IMR-90 (cell line): ENCODE measurements around the gene TMOD2. TPM values are rescaled to one million over a fixed set of nuclear protein-coding genes. Genes with fewer than 3 reads are reported as not detected.

ENCODE experiments used
- ATAC-seq: fragments of 200-7000 bp; cut with Tn5 transposase; 2 replicates; pipeline ENCODE4 v1.9.1; 2020; ENCODE audit warnings: low read depth, mild to moderate bottlenecking, moderate library complexity
- BruUV-seq: library from RNA; stranded (reverse); fragments of 400-500 nt; replicated peaks from 2 replicates; lab custom pipeline; 2021; lab: Mats Ljungman, UMichigan
- CTCF ChIA-PET: fragments of 300-600 bp; formaldehyde crosslinking; extraction: SDS; loops from one replicate; lab custom pipeline; 2021; ENCODE audit warnings: antibody characterized with exemption; lab: Yijun Ruan, JAX
- POLR2A ChIA-PET: fragments of 300-600 bp; sonication (Branson Sonifier 250); formaldehyde crosslinking; loops from one replicate; lab custom pipeline; 2022; ENCODE audit warnings: antibody characterized with exemption; ENCODE audit not compliant: unreplicated experiment; lab: Charles Lee
- DNase-seq: peaks from one replicate; pipeline ENCODE4 v3.0.0; 2013
- H2AFZ ChIP-seq: replicated peaks from 2 replicates; pipeline ENCODE3; 2013; ENCODE audit warnings: low read length, mild to moderate bottlenecking; ENCODE audit not compliant: poor library complexity
- H2AK5ac ChIP-seq: 2 replicates; pipeline ENCODE4 v1.6.1; 2013; ENCODE audit warnings: low read depth, low read length, inconsistent platforms
- H2AK9ac ChIP-seq: replicated peaks from 2 replicates; pipeline ENCODE3; 2013; ENCODE audit warnings: mild to moderate bottlenecking, low read depth, low read length, moderate library complexity; ENCODE audit not compliant: poor library complexity
- H2BK120ac ChIP-seq: 2 replicates; pipeline ENCODE4 v1.6.1; 2013; ENCODE audit warnings: low read depth, low read length, inconsistent platforms
- H2BK15ac ChIP-seq: 3 replicates; pipeline ENCODE4 v1.6.1; 2013; ENCODE audit warnings: low read depth, low read length, inconsistent platforms
- H2BK20ac ChIP-seq: 2 replicates; pipeline ENCODE4 v1.6.1; 2013; ENCODE audit warnings: low read depth, mild to moderate bottlenecking, inconsistent platforms, low read length, moderate library complexity
- H2BK5ac ChIP-seq: 2 replicates; pipeline ENCODE4 v1.6.1; 2013; ENCODE audit warnings: mild to moderate bottlenecking, low read depth, low read length, inconsistent platforms; ENCODE audit not compliant: poor library complexity, severe bottlenecking
- H3K14ac ChIP-seq: replicated peaks from 2 replicates; pipeline ENCODE4 v1.6.1; 2013; ENCODE audit warnings: low read depth, low read length, inconsistent platforms
- H3K18ac ChIP-seq: 2 replicates; pipeline ENCODE4 v1.6.1; 2013; ENCODE audit warnings: low read depth, low read length, control low read depth
- H3K23ac ChIP-seq: 2 replicates; pipeline ENCODE4 v1.6.1; 2013; ENCODE audit warnings: low read depth, low read length, inconsistent platforms
- H3K27ac ChIP-seq: 2 replicates; pipeline ENCODE4 v1.5.1; 2013; ENCODE audit warnings: mild to moderate bottlenecking, control low read depth, low read length; ENCODE audit not compliant: insufficient read depth
- H3K27me3 ChIP-seq: 2 replicates; pipeline ENCODE4 v1.6.1; 2013; ENCODE audit warnings: low read length; ENCODE audit not compliant: control insufficient read depth, insufficient read depth
- H3K36me3 ChIP-seq: 2 replicates; pipeline ENCODE4 v1.6.1; 2013; ENCODE audit warnings: low read length, mixed read lengths; ENCODE audit not compliant: control insufficient read depth, insufficient read depth
- H3K4ac ChIP-seq: 2 replicates; pipeline ENCODE4 v1.6.1; 2013; ENCODE audit warnings: low read depth, low read length, inconsistent platforms
- H3K4me1 ChIP-seq: 2 replicates; pipeline ENCODE4 v1.6.1; 2013; ENCODE audit warnings: low read length, mixed read lengths; ENCODE audit not compliant: control insufficient read depth, insufficient read depth
- H3K4me2 ChIP-seq: 2 replicates; pipeline ENCODE4 v1.6.1; 2013; ENCODE audit warnings: low read depth, mild to moderate bottlenecking, control low read depth, low read length, moderate library complexity
- H3K4me3 ChIP-seq: 2 replicates; pipeline ENCODE4 v1.5.1; 2013; ENCODE audit warnings: low read depth, mild to moderate bottlenecking, control low read depth, low read length, moderate library complexity; ENCODE audit not compliant: insufficient read depth
- H3K56ac ChIP-seq: 2 replicates; pipeline ENCODE4 v1.6.1; 2013; ENCODE audit warnings: low read length, inconsistent platforms; ENCODE audit not compliant: insufficient read depth; ENCODE audit errors: extremely low read depth
- H3K79me1 ChIP-seq, 2 experiments: 2 replicates each; pipeline ENCODE4 v1.6.1; 2013; ENCODE audit warnings: low read length in 2 of 2, inconsistent platforms in 1 of 2, low read depth in 1 of 2
- H3K9ac ChIP-seq: 2 replicates; pipeline ENCODE4 v1.6.1; 2013; ENCODE audit warnings: low read depth, low read length, control low read depth
- H3K9me1 ChIP-seq: 2 replicates; pipeline ENCODE4 v1.6.1; 2013; ENCODE audit warnings: low read length, inconsistent platforms; ENCODE audit not compliant: insufficient read depth
- H3K9me3 ChIP-seq: 2 replicates; pipeline ENCODE4 v1.6.1; 2013; ENCODE audit warnings: low read length; ENCODE audit not compliant: control insufficient read depth, insufficient read depth
- H4K20me1 ChIP-seq: 2 replicates; pipeline ENCODE4 v1.6.1; 2013; ENCODE audit warnings: low read length, inconsistent platforms; ENCODE audit not compliant: insufficient read depth
- H4K5ac ChIP-seq: 2 replicates; pipeline ENCODE4 v1.6.1; 2013; ENCODE audit warnings: mild to moderate bottlenecking, low read depth, low read length, control low read depth
- H4K8ac ChIP-seq, 2 experiments: 2 replicates each; pipeline ENCODE4 v1.6.1; 2013; ENCODE audit warnings: low read depth in 2 of 2, low read length in 2 of 2, control low read depth in 1 of 2, inconsistent platforms in 1 of 2
- H4K91ac ChIP-seq: 2 replicates; pipeline ENCODE4 v1.6.1; 2013; ENCODE audit warnings: low read depth, low read length, inconsistent platforms; ENCODE audit not compliant: insufficient read depth
- BHLHE40 ChIP-seq: fragments of 150-350 bp; IDR thresholded peaks from 2 replicates; pipeline ENCODE4 v1.6.1; 2016; ENCODE audit warnings: mild to moderate bottlenecking, low read depth, low read length
- CEBPB ChIP-seq: IDR thresholded peaks from 2 replicates; pipeline ENCODE4 v1.6.1; 2012; ENCODE audit warnings: low read depth, low read length, improper control_type of control experiment
- ELK1 ChIP-seq: fragments of 150-350 bp; IDR thresholded peaks from 2 replicates; pipeline ENCODE4 v1.6.1; 2016; ENCODE audit warnings: low read depth, mild to moderate bottlenecking, low read length, moderate library complexity, borderline replicate concordance
- MAFK ChIP-seq: IDR thresholded peaks from 2 replicates; pipeline ENCODE4 v1.6.1; 2012; ENCODE audit warnings: low read depth, low read length, improper control_type of control experiment
- RAD21 ChIP-seq: IDR thresholded peaks from 2 replicates; pipeline ENCODE4 v1.6.1; 2012; ENCODE audit warnings: low read length, improper control_type of control experiment
- RCOR1 ChIP-seq: IDR thresholded peaks from 2 replicates; pipeline ENCODE4 v1.6.1; 2012; ENCODE audit warnings: mild to moderate bottlenecking, low read length, improper control_type of control experiment; ENCODE audit not compliant: insufficient replicate concordance
- USF2 ChIP-seq: fragments of 150-350 bp; IDR thresholded peaks from 2 replicates; pipeline ENCODE4 v1.6.1; 2017; ENCODE audit warnings: mild to moderate bottlenecking, antibody characterized with exemption, low read length, low read depth
- WGBS, 2 experiments: methylation state at CpG; one replicate each; pipeline versions ENCODE4 v1.1.5 to v1.1.7; 2013; ENCODE audit warnings: missing lambda C conversion rate in 2 of 2; ENCODE audit not compliant: insufficient read length in 1 of 2; ENCODE audit errors: extremely low coverage in 2 of 2; 5-methylcytosine and 5-hydroxymethylcytosine counted together
- dilution Hi-C: fragments of 300-500 bp; cut with HindIII; formaldehyde crosslinking; loops from one replicate; pipeline ENCODE4 v1.14.3; 2018; ENCODE audit warnings: low sequenced_read_pairs; ENCODE audit not compliant: unreplicated experiment
- in situ Hi-C: fragments of 300-500 bp; cut with MboI; formaldehyde crosslinking; loops from 3 replicates; pipeline ENCODE4 v1.14.3; 2019; ENCODE audit warnings: low sequenced_read_pairs, inconsistent platforms, mixed read lengths
- intact Hi-C: fragments of 100-400 bp; cut with micrococcal nuclease; formaldehyde crosslinking; loops from 2 replicates; pipeline ENCODE4 v1.10.0; 2022
- polyA plus RNA-seq, 3 experiments: library from polyadenylated mRNA; depleted of rRNA; stranded (reverse); fragments of >200 nt; gene quantifications; 2 replicates each; pipeline ENCODE4 v1.2.3, GENCODE V29; 2012; ENCODE audit warnings: low replicate concordance in 1 of 3
- total RNA-seq: library from RNA; depleted of rRNA; stranded (reverse); fragments of >200 nt; gene quantifications from 2 replicates; pipeline ENCODE4 v1.2.3, GENCODE V29; 2012

TMOD2 gene
- total and polyA plus RNA-seq, 2 of the 4 experiments (the other 2 are of a cell fraction): 2.8 to 5.4 TPM

- ATAC-seq: no peak
- intact Hi-C loops: no loop called here
Observed at GRCh38 chr15:51798281-51798680, 46.9 kb downstream of the TMOD2 start.

More at GRCh38 chr15:51798281-51798680, 46.9 kb downstream of the TMOD2 start:
- ChIA-PET POLR2A (no interaction called here), CTCF (no interaction called here)
- no peaks in the 10 kb centered on the region; the same call in 1 of the 2 replicates for H4K20me1 ChIP-seq
- H3K36me3 ChIP-seq: peaks cover 3% of the 10 kb centered on the region
- 100% methylated on average over 1 of the region's 1 CpG; no CpG with 5 or more reads in 1 of the 2 experiments for WGBS, 2 experiments
- no peak overlapping the region for H3K18ac ChIP-seq
- H4K91ac ChIP-seq: no peak overlapping the region
- H2AFZ ChIP-seq: no peak overlapping the region
- H4K8ac ChIP-seq: no peak overlapping the region
- H3K14ac ChIP-seq: no peak overlapping the region
- in situ Hi-C loops: no loop called here
- H3K4ac ChIP-seq: 0 out of 2 replicates have a peak overlapping the region, but pooled peaks have one; percentile 10
- H2AK5ac ChIP-seq: no peak overlapping the region
- H4K5ac ChIP-seq: no peak overlapping the region
- H3K4me3 ChIP-seq: no peak overlapping the region
- no peaks in the 10 kb centered on the region for H3K79me1 ChIP-seq
- H3K56ac ChIP-seq: no peak overlapping the region
- H2BK20ac ChIP-seq: no peak overlapping the region
- dilution Hi-C loops: no loop called here
- no peak overlapping the region for H3K4me2 ChIP-seq
- BruUV-seq: no TSS peak
- H2BK5ac ChIP-seq: no peak overlapping the region
- H3K23ac ChIP-seq: no peak overlapping the region
- TF ChIP-seq MAFK: no peak
- no peak for TF ChIP-seq CEBPB
- no peak for TF ChIP-seq RCOR1
- TF ChIP-seq USF2: no peak
- TF ChIP-seq ELK1: no peak
- TF ChIP-seq BHLHE40: no peak
- TF ChIP-seq RAD21: no peak
- no peak overlapping the region for H3K9ac ChIP-seq
- peaks cover 2% of the 10 kb centered on the region; the same call in 1 of the 2 replicates for H3K4me1 ChIP-seq
- H2BK120ac ChIP-seq: no peak overlapping the region
- H3K9me1 ChIP-seq: peaks cover 7% of the 10 kb centered on the region; the same call in 1 of the 2 replicates
- H3K27me3 ChIP-seq: no peaks in the 10 kb centered on the region
- H3K9me3 ChIP-seq: no peaks in the 10 kb centered on the region
- no peak for DNase-seq
- H2BK15ac ChIP-seq: no peak overlapping the region
- no peak overlapping the region for H2AK9ac ChIP-seq
- no peak overlapping the region for H3K27ac ChIP-seq
